Endothelial cell of umbilical vein (primary cell): Measurements from ENCODE around the gene HES1. TPM values are rescaled to one million over a fixed set of nuclear protein-coding genes. Genes with fewer than 3 reads are reported as not detected.

Experiments
- BruUV-seq: library from RNA; stranded (reverse); fragments of 400-500 nt; replicated peaks from 2 replicates; lab custom pipeline; 2021; lab: Mats Ljungman, UMichigan
- CTCF ChIA-PET: fragments of 300-600, 350-600 bp; sonication (Branson Sonifier 250); formaldehyde crosslinking; loops from one replicate; lab custom pipeline; 2021; ENCODE audit warnings: antibody characterized with exemption, inconsistent platforms; lab: Charles Lee
- POLR2A ChIA-PET: fragments of 300-600, 350-600 bp; sonication (Branson Sonifier 250); formaldehyde crosslinking; loops from one replicate; lab custom pipeline; 2021; ENCODE audit warnings: antibody characterized with exemption, inconsistent platforms; lab: Charles Lee
- DNase-seq: peaks from one replicate; pipeline ENCODE4 v3.0.0-alpha.2; 2011; ENCODE audit warnings: low read depth, low spot score
- FAIRE-seq: peaks from 2 replicates; lab custom pipeline; 2011; peaks lifted over from hg19 to GRCh38; lab: Jason Lieb, UNC
- H2AFZ ChIP-seq: 2 replicates; pipeline ENCODE4 v1.6.0; 2012; ENCODE audit warnings: low read depth, low read length, control low read depth, inconsistent platforms
- H3K27ac ChIP-seq: 2 replicates; pipeline ENCODE4 v1.5.1; 2011; ENCODE audit warnings: low read depth, mild to moderate bottlenecking, control low read depth, low read length, moderate library complexity; ENCODE audit not compliant: insufficient read depth
- H3K27me3 ChIP-seq, 2 experiments: 2 replicates each; pipeline versions ENCODE4 v1.6.0 to v1.6.1; 2011; ENCODE audit warnings: low read length in 2 of 2, mixed read lengths in 1 of 2; ENCODE audit not compliant: control insufficient read depth in 2 of 2, insufficient read depth in 2 of 2
- H3K36me3 ChIP-seq, 2 experiments: 2 replicates in 1 of 2; 3 replicates in 1 of 2; pipeline ENCODE4 v1.5.1; 2011; ENCODE audit warnings: low read length in 2 of 2, mild to moderate bottlenecking in 1 of 2, moderate library complexity in 1 of 2; ENCODE audit not compliant: control insufficient read depth in 2 of 2, insufficient read depth in 2 of 2; ENCODE audit errors: extremely low read depth in 1 of 2
- H3K4me1 ChIP-seq: 3 replicates; pipeline ENCODE4 v1.5.1; 2011; ENCODE audit warnings: mild to moderate bottlenecking, low read length; ENCODE audit not compliant: control insufficient read depth, insufficient read depth; ENCODE audit errors: extremely low read depth
- H3K4me2 ChIP-seq: 2 replicates; pipeline ENCODE4 v1.6.1; 2011; ENCODE audit warnings: low read length, control low read depth, mixed read lengths; ENCODE audit not compliant: insufficient read depth
- H3K4me3 ChIP-seq, 3 experiments: fragments of 200-600 bp in 1 of 3; sonication (generic), shearing (Covaris generic) in 1 of 3; replicated peaks in 1 of 3; 2 replicates each; pipeline ENCODE4 v1.5.1; 2011 to 2016; ENCODE audit warnings: control low read depth in 3 of 3, low read length in 3 of 3, mild to moderate bottlenecking in 2 of 3, inconsistent platforms in 1 of 3, low read depth in 1 of 3, moderate library complexity in 1 of 3; ENCODE audit not compliant: insufficient read depth in 1 of 3
- H3K79me2 ChIP-seq: 2 replicates; pipeline ENCODE4 v1.6.0; 2012; ENCODE audit warnings: low read length, inconsistent platforms; ENCODE audit not compliant: control insufficient read depth, insufficient read depth
- H3K9ac ChIP-seq: replicated peaks from 2 replicates; pipeline ENCODE3; 2011; ENCODE audit warnings: low read length, control low read depth; ENCODE audit not compliant: insufficient read depth; ENCODE audit errors: extremely low read depth
- H3K9me1 ChIP-seq: replicated peaks from 3 replicates; pipeline ENCODE4 v1.6.0; 2011; ENCODE audit warnings: mild to moderate bottlenecking, low read length; ENCODE audit not compliant: control insufficient read depth, insufficient read depth; ENCODE audit errors: extremely low read depth
- H3K9me3 ChIP-seq: replicated peaks from 2 replicates; pipeline ENCODE4 v1.5.1; 2012; ENCODE audit warnings: low read length, inconsistent platforms; ENCODE audit not compliant: control insufficient read depth, insufficient read depth
- H4K20me1 ChIP-seq: replicated peaks from 2 replicates; pipeline ENCODE3; 2011; ENCODE audit warnings: mild to moderate bottlenecking, low read length; ENCODE audit not compliant: control insufficient read depth, insufficient read depth; ENCODE audit errors: extremely low read depth
- CTCF ChIP-seq, 2 donors: IDR thresholded peaks; 1 replicate in 1 of 2; 2 replicates in 1 of 2; pipeline ENCODE4 v1.5.1; 2011; ENCODE audit warnings: low read length in 2 of 2, mild to moderate bottlenecking in 2 of 2, moderate library complexity in 2 of 2, control low read depth in 1 of 2, inconsistent platforms in 1 of 2, low read depth in 1 of 2; ENCODE audit not compliant: insufficient read depth in 1 of 2; ENCODE audit errors: extremely low read depth in 1 of 2
- EZH2 ChIP-seq: IDR thresholded peaks from 2 replicates; pipeline ENCODE4 v1.6.1; 2012; ENCODE audit warnings: borderline replicate concordance, low read depth, mild to moderate bottlenecking, moderate library complexity, low read length, inconsistent platforms; ENCODE audit not compliant: severe bottlenecking
- FOS ChIP-seq: IDR thresholded peaks from 2 replicates; pipeline ENCODE4 v1.6.1; 2011; ENCODE audit warnings: mild to moderate bottlenecking, low read length, moderate library complexity, borderline replicate concordance; ENCODE audit not compliant: insufficient read depth
- GATA2 ChIP-seq: IDR thresholded peaks from 2 replicates; pipeline ENCODE4 v1.7.0; 2011; ENCODE audit warnings: low read depth, mild to moderate bottlenecking, moderate library complexity, mixed read lengths, low read length; ENCODE audit not compliant: insufficient read length, insufficient read depth
- JUN ChIP-seq: IDR thresholded peaks from 2 replicates; pipeline ENCODE4 v1.6.1; 2011; ENCODE audit warnings: borderline replicate concordance, low read depth; ENCODE audit not compliant: insufficient read length, insufficient read depth
- MAX ChIP-seq: IDR thresholded peaks from 2 replicates; pipeline ENCODE4 v1.6.1; 2011; ENCODE audit not compliant: insufficient read depth, insufficient read length
- MYC ChIP-seq: IDR thresholded peaks from one replicate; pipeline ENCODE4 v1.6.1; 2011; ENCODE audit warnings: mild to moderate bottlenecking, low read depth, low read length
- POLR2A ChIP-seq: IDR thresholded peaks from 2 replicates; pipeline ENCODE4 v1.6.1; 2012; ENCODE audit warnings: low read depth, mild to moderate bottlenecking, control low read depth, low read length
- POLR2AphosphoS5 ChIP-seq: IDR thresholded peaks from 2 replicates; pipeline ENCODE4 v1.6.1; 2012; ENCODE audit warnings: low read depth, mild to moderate bottlenecking, control low read depth, low read length, moderate library complexity; ENCODE audit not compliant: insufficient read depth
- dilution Hi-C: fragments of 300-500 bp; cut with MboI; formaldehyde crosslinking; loops from one replicate; pipeline ENCODE4 v1.15.0; 2019; ENCODE audit warnings: low sequenced_read_pairs; ENCODE audit not compliant: extremely low pct_ligation_motif_present
- intact Hi-C: fragments of 100-400 bp; cut with micrococcal nuclease; formaldehyde crosslinking; loops from one replicate; pipeline ENCODE4 v1.10.0; 2022
- polyA plus RNA-seq, 4 experiments: library from polyadenylated mRNA; depleted of rRNA in 3 of 4; stranded (reverse) in 3 of 4; unstranded in 1 of 4; fragments of >200 nt; gene quantifications; 2 replicates each; pipeline versions ENCODE4 v1.2.1 to v1.2.3, GENCODE V29; 2011 to 2012; ENCODE audit warnings: missing spikeins in 1 of 4
- total RNA-seq: library from RNA; stranded (reverse); gene quantifications from 2 replicates; pipeline ENCODE4 v1.2.3, GENCODE V29; 2021

Gene HES1
- total and polyA plus RNA-seq, 2 donors (not counting 3 experiments of a cell fraction or from before 2014, with no cell fraction given): 42.0 to 210 TPM

- BruUV-seq: no TSS peak
Observed at GRCh38 chr3:194178128-194178527, 42.2 kb downstream of the HES1 start.

More at GRCh38 chr3:194178128-194178527, 42.2 kb downstream of the HES1 start:
- H3K4me1 ChIP-seq: peaks cover 8% of the 10 kb centered on the region
- H3K4me3 ChIP-seq: no peak overlapping the region
- DNase-seq: no peak
- H3K9me1 ChIP-seq: no peaks in the 10 kb centered on the region
- no peaks in the 10 kb centered on the region for H3K9me3 ChIP-seq
- no peaks in the 10 kb centered on the region for H4K20me1 ChIP-seq
- TF ChIP-seq POLR2AphosphoS5 (no peak), POLR2A (no peak), MYC (no peak), CTCF (IDR thresholded peaks at IDR 0.05; ENCODE audit: extremely low read depth in 1 of 2, insufficient read depth in 1 of 2, low read depth in 1 of 2, low read length in 2 of 2) (no peak), EZH2 (no peak), GATA2 (no peak), FOS (no peak), MAX (no peak), JUN (no peak)
- no peak overlapping the region for H3K9ac ChIP-seq
- FAIRE-seq: no peak
- H3K79me2 ChIP-seq: no peaks in the 10 kb centered on the region
- no peak overlapping the region for H2AFZ ChIP-seq
- intact Hi-C loops (no loop called here), dilution Hi-C loops (no loop called here)
- H3K27ac ChIP-seq: no peak overlapping the region
- CTCF ChIA-PET: interaction anchor here (1.2 kb wide), 1 partner anchor 13 kb away, joined by 3 read pairs; no protein-coding TSS in a partner anchor
- POLR2A ChIA-PET: no interaction called here
- H3K27me3 ChIP-seq: no peaks in the 10 kb centered on the region
- no peak overlapping the region for H3K4me2 ChIP-seq
- H3K36me3 ChIP-seq: no peaks in the 10 kb centered on the region
